GM23338 (cell line): ENCODE results near the gene SLC9A9. TPM values are rescaled to one million over a fixed set of nuclear protein-coding genes. Genes with fewer than 3 reads are reported as not detected.

Experiments
- ATAC-seq: fragments of 200-7000 bp; cut with Tn5 transposase; 3 replicates; pipeline ENCODE4 v1.9.1; 2020
- DNase-seq: peaks from one replicate; pipeline ENCODE4 v3.0.0-alpha.2; 2015; ENCODE audit warnings: low spot score
- H2AFZ ChIP-seq: fragments of 200-600 bp; sonication (generic); 2 replicates; pipeline ENCODE4 v1.8.0; 2016; ENCODE audit warnings: antibody characterized with exemption, mild to moderate bottlenecking, moderate library complexity
- H3F3A ChIP-seq: fragments of 200-600 bp; sonication (generic); replicated peaks from 2 replicates; pipeline ENCODE4 v1.8.0; 2017; ENCODE audit warnings: antibody characterized with exemption, mixed run types, low read depth
- H3K27ac ChIP-seq: fragments of 200-600 bp; sonication (generic); 2 replicates; pipeline ENCODE4 v1.6.1; 2016; ENCODE audit warnings: low read depth
- H3K27me3 ChIP-seq: fragments of 200-600 bp; sonication (generic); 2 replicates; pipeline ENCODE4 v1.8.0; 2016; ENCODE audit warnings: mild to moderate bottlenecking, mixed run types, moderate library complexity; ENCODE audit not compliant: insufficient read depth
- H3K36me3 ChIP-seq: fragments of 200-600 bp; sonication (generic); 2 replicates; pipeline ENCODE4 v1.8.0; 2016; ENCODE audit warnings: mild to moderate bottlenecking; ENCODE audit not compliant: insufficient read depth
- H3K4me1 ChIP-seq: fragments of 200-600 bp; sonication (generic); 2 replicates; pipeline ENCODE4 v1.8.0; 2016; ENCODE audit warnings: mild to moderate bottlenecking, moderate library complexity; ENCODE audit not compliant: insufficient read depth
- H3K4me2 ChIP-seq: fragments of 200-600 bp; sonication (generic); 2 replicates; pipeline ENCODE4 v1.7.1; 2017; ENCODE audit warnings: mixed run types
- H3K4me3 ChIP-seq: fragments of 200-600 bp; sonication (generic); 2 replicates; pipeline ENCODE4 v1.6.1; 2016; ENCODE audit warnings: mixed run types
- H3K79me2 ChIP-seq: fragments of 200-600 bp; sonication (generic); replicated peaks from 2 replicates; pipeline ENCODE4 v1.8.0; 2017; ENCODE audit warnings: mild to moderate bottlenecking; ENCODE audit not compliant: insufficient read depth
- H3K9me2 ChIP-seq: fragments of 200-600 bp; sonication (generic); 2 replicates; pipeline ENCODE4 v1.8.0; 2017; ENCODE audit not compliant: insufficient read depth
- H4K20me1 ChIP-seq: fragments of 200-600 bp; sonication (generic); replicated peaks from 2 replicates; pipeline ENCODE4 v1.8.0; 2017; ENCODE audit warnings: mild to moderate bottlenecking; ENCODE audit not compliant: insufficient read depth
- H3K27ac Mint-ChIP-seq: 2 replicates; pipeline ENCODE4 v1.8.0; 2020; ENCODE audit warnings: inconsistent platforms, mild to moderate bottlenecking, moderate library complexity, mixed read lengths
- H3K27me3 Mint-ChIP-seq: 3 replicates; pipeline ENCODE4 v1.8.0; 2022; ENCODE audit warnings: low read depth, mild to moderate bottlenecking, moderate library complexity, mixed read lengths, inconsistent platforms; ENCODE audit not compliant: insufficient read depth, poor library complexity
- H3K36me3 Mint-ChIP-seq: 3 replicates; pipeline ENCODE4 v1.8.0; 2021; ENCODE audit warnings: low read depth, mild to moderate bottlenecking, inconsistent platforms, moderate library complexity, mixed read lengths
- H3K4me1 Mint-ChIP-seq: 3 replicates; pipeline ENCODE4 v1.8.0; 2020; ENCODE audit warnings: mild to moderate bottlenecking, inconsistent platforms, mixed read lengths
- H3K4me3 Mint-ChIP-seq: 3 replicates; pipeline ENCODE4 v1.8.0; 2021; ENCODE audit warnings: moderate library complexity, mild to moderate bottlenecking, inconsistent platforms, mixed read lengths
- H3K9me3 Mint-ChIP-seq: 3 replicates; pipeline ENCODE4 v1.8.0; 2020; ENCODE audit warnings: moderate library complexity, mild to moderate bottlenecking, inconsistent platforms, mixed read lengths
- ETS1 ChIP-seq: IDR thresholded peaks from 2 replicates; pipeline ENCODE4 v1.6.1; 2016; ENCODE audit warnings: antibody characterized with exemption
- EZH2phosphoT487 ChIP-seq: fragments of 200-600 bp; sonication (generic); IDR thresholded peaks from one replicate; pipeline ENCODE4 v1.8.1; 2018; ENCODE audit warnings: antibody characterized with exemption; ENCODE audit not compliant: unreplicated experiment
- JUNB ChIP-seq: IDR thresholded peaks from one replicate; pipeline ENCODE4 v1.6.1; 2016; ENCODE audit warnings: antibody characterized with exemption; ENCODE audit not compliant: unreplicated experiment
- POLR2AphosphoS5 ChIP-seq: IDR thresholded peaks from 2 replicates; pipeline ENCODE4 v1.6.1; 2016; ENCODE audit warnings: antibody characterized with exemption, low read depth
- ZNF114 ChIP-seq: fragments of 250-450 bp; sonication (Bioruptor Pico); IDR thresholded peaks from 2 replicates; pipeline ENCODE4 v1.5.0; 2020; ENCODE audit warnings: mild to moderate bottlenecking, moderate library complexity
- polyA plus RNA-seq: library from polyadenylated mRNA; unstranded; fragments of >200 nt; fragmentation: Nextera tagmentation; extraction: Ambion mirVana; gene quantifications from 2 replicates; pipeline ENCODE4 v1.2.1, GENCODE V29; 2016
- total RNA-seq: library from RNA; depleted of rRNA; stranded (reverse); fragments of >200 nt; shearing (Covaris generic); gene quantifications from 2 replicates; pipeline ENCODE4 v1.2.3, GENCODE V29; 2014
- TF ChIP-seq, protein P1 (sequence below): IDR thresholded peaks from one replicate; pipeline ENCODE4 v1.6.1; 2018; ENCODE audit warnings: antibody characterized with exemption; ENCODE audit not compliant: unreplicated experiment

SLC9A9 gene
- total and polyA plus RNA-seq, 2 experiments from 2014 or later, result 1.3 to 1.6 TPM

DNA sequence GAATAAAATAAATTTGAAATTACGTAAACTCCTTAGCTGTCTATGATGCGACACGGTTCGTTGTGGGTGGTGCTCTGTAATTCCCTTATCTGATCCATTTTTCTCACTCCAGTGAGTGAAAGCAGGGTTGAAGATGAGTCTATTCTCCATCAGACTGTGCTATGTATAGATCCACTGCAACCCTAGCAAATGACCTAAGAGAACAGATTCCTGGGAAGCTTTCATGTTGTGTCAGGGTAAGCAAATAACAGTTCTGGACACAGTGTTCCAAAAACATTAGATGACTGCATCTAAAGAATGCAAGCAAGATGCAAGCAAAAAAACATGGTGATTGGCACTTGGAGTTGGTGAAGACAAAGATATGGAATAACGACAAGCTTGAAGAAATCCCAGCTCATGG, 239.3 kb downstream of the SLC9A9 start (continued):
- TF ChIP-seq, protein P1, sequence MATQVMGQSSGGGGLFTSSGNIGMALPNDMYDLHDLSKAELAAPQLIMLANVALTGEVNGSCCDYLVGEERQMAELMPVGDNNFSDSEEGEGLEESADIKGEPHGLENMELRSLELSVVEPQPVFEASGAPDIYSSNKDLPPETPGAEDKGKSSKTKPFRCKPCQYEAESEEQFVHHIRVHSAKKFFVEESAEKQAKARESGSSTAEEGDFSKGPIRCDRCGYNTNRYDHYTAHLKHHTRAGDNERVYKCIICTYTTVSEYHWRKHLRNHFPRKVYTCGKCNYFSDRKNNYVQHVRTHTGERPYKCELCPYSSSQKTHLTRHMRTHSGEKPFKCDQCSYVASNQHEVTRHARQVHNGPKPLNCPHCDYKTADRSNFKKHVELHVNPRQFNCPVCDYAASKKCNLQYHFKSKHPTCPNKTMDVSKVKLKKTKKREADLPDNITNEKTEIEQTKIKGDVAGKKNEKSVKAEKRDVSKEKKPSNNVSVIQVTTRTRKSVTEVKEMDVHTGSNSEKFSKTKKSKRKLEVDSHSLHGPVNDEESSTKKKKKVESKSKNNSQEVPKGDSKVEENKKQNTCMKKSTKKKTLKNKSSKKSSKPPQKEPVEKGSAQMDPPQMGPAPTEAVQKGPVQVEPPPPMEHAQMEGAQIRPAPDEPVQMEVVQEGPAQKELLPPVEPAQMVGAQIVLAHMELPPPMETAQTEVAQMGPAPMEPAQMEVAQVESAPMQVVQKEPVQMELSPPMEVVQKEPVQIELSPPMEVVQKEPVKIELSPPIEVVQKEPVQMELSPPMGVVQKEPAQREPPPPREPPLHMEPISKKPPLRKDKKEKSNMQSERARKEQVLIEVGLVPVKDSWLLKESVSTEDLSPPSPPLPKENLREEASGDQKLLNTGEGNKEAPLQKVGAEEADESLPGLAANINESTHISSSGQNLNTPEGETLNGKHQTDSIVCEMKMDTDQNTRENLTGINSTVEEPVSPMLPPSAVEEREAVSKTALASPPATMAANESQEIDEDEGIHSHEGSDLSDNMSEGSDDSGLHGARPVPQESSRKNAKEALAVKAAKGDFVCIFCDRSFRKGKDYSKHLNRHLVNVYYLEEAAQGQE, result no peak
- TF ChIP-seq POLR2AphosphoS5, result no peak

GRCh38 chr3:143605233-143605950, 242.9 kb downstream of the SLC9A9 start:
- H3K9me2 ChIP-seq, result no peaks in the 10 kb centered on the region; the same call in 1 of the 2 replicates
- no peak overlapping the region for H3K4me3 ChIP-seq
- H2AFZ ChIP-seq, result no peak overlapping the region
- peaks cover 13% of the 10 kb centered on the region for H3K4me1 ChIP-seq
- no peak overlapping the region for H3K27ac ChIP-seq
- no peak for ATAC-seq
- H3K27ac Mint-ChIP-seq, result no peak overlapping the region
- H3K36me3 ChIP-seq, result no peaks in the 10 kb centered on the region
- no peak for DNase-seq
- H4K20me1 ChIP-seq, result no peaks in the 10 kb centered on the region
- no peaks in the 10 kb centered on the region for H3K27me3 ChIP-seq
- no peaks in the 10 kb centered on the region for H3K79me2 ChIP-seq
- no peak overlapping the region for H3K4me3 Mint-ChIP-seq
- H3K9me3 Mint-ChIP-seq, result no peaks in the 10 kb centered on the region
- H3F3A ChIP-seq, result no peaks in the 10 kb centered on the region
- H3K4me1 Mint-ChIP-seq, result peaks cover 18% of the 10 kb centered on the region
- no peaks in the 10 kb centered on the region for H3K36me3 Mint-ChIP-seq
- H3K4me2 ChIP-seq, result no peak overlapping the region
- TF ChIP-seq ETS1 (no peak), JUNB (no peak), POLR2AphosphoS5 (no peak), EZH2phosphoT487 (no peak), ZNF114 (CRISPR knock-in tag) (no peak)
- TF ChIP-seq, protein P1, result no peak
- H3K27me3 Mint-ChIP-seq, result peaks cover 10% of the 10 kb centered on the region
